Caco-2 (cell line): ENCODE measurements around the gene EMX1. TPM values are rescaled to one million over a fixed set of nuclear protein-coding genes. Genes with fewer than 3 reads are reported as not detected.

ENCODE experiments used
- BruUV-seq: library from RNA; stranded (reverse); fragments of 400-500 nt; replicated peaks from 2 replicates; lab custom pipeline; 2021; lab: Mats Ljungman, UMichigan
- CTCF ChIA-PET: fragments of 300-600 bp; sonication (Branson Sonifier 250); formaldehyde crosslinking; loops from one replicate; lab custom pipeline; 2022; ENCODE audit warnings: antibody characterized with exemption; lab: Charles Lee
- POLR2A ChIA-PET: fragments of 300-600 bp; sonication (Branson Sonifier 250); formaldehyde crosslinking; loops from one replicate; lab custom pipeline; 2022; ENCODE audit warnings: antibody characterized with exemption; lab: Charles Lee
- DNase-seq, 2 experiments: peaks; one replicate each; pipeline versions ENCODE4 v3.0.0 to v3.0.0-alpha.2; 2020 to 2022
- H3K27me3 ChIP-seq: replicated peaks from 2 replicates; pipeline ENCODE4 v1.6.0; 2011; ENCODE audit warnings: low read length; ENCODE audit not compliant: control insufficient read depth, insufficient read depth
- H3K36me3 ChIP-seq: 2 replicates; pipeline ENCODE4 v1.5.1; 2011; ENCODE audit warnings: low read length; ENCODE audit not compliant: control insufficient read depth, insufficient read depth
- H3K4me1 ChIP-seq: fragments of 250-450 bp; sonication (Bioruptor Pico); 2 replicates; pipeline ENCODE4 v1.5.1; 2020; ENCODE audit warnings: mild to moderate bottlenecking
- H3K4me3 ChIP-seq: 2 replicates; pipeline ENCODE4 v1.5.1; 2011; ENCODE audit warnings: low read depth, mild to moderate bottlenecking, control low read depth, low read length
- H3K9me3 ChIP-seq: fragments of 250-450 bp; sonication (Bioruptor Pico); 2 replicates; pipeline ENCODE4 v1.5.1; 2020; ENCODE audit warnings: mild to moderate bottlenecking, moderate library complexity
- H3K27ac Mint-ChIP-seq: one replicate; pipeline ENCODE4 v1.8.0; 2022; ENCODE audit warnings: mixed read lengths; ENCODE audit not compliant: unreplicated experiment
- H3K27me3 Mint-ChIP-seq: one replicate; pipeline ENCODE4 v1.8.0; 2022; ENCODE audit warnings: mixed read lengths; ENCODE audit not compliant: insufficient read depth, unreplicated experiment
- H3K36me3 Mint-ChIP-seq: one replicate; pipeline ENCODE4 v1.8.0; 2022; ENCODE audit warnings: mild to moderate bottlenecking, mixed read lengths; ENCODE audit not compliant: insufficient read depth, unreplicated experiment
- H3K4me1 Mint-ChIP-seq: one replicate; pipeline ENCODE4 v1.8.0; 2022; ENCODE audit warnings: low read depth, mixed read lengths; ENCODE audit not compliant: unreplicated experiment
- H3K4me3 Mint-ChIP-seq: one replicate; pipeline ENCODE4 v1.8.0; 2022; ENCODE audit warnings: mild to moderate bottlenecking, moderate library complexity, mixed read lengths; ENCODE audit not compliant: unreplicated experiment
- H3K9me3 Mint-ChIP-seq: one replicate; pipeline ENCODE4 v1.8.0; 2022; ENCODE audit warnings: mixed read lengths; ENCODE audit not compliant: unreplicated experiment
- intact Hi-C: fragments of 100-400 bp; cut with micrococcal nuclease; formaldehyde crosslinking; loops from one replicate; pipeline ENCODE4 v1.10.0; 2022; ENCODE audit not compliant: unreplicated experiment
- total RNA-seq: library from RNA; stranded (reverse); gene quantifications from 2 replicates; pipeline ENCODE4 v1.2.3, GENCODE V29; 2022
- TF ChIP-seq, protein P1 (sequence below), 2 experiments: fragments of 200-600 bp in 1 of 2; IDR thresholded peaks; 1 replicate in 1 of 2; 2 replicates in 1 of 2; pipeline versions ENCODE4 v1.5.1 to v1.8.0; 2011 to 2022; ENCODE audit warnings: antibody characterized with exemption in 1 of 2, control low read depth in 1 of 2, inconsistent platforms in 1 of 2, low read depth in 1 of 2, low read length in 1 of 2, mild to moderate bottlenecking in 1 of 2, moderate library complexity in 1 of 2; ENCODE audit not compliant: insufficient read depth in 1 of 2, severe bottlenecking in 1 of 2, unreplicated experiment in 1 of 2

The EMX1 gene
- total RNA-seq, 1 experiment from 2014 or later = 3.6 TPM

DNA sequence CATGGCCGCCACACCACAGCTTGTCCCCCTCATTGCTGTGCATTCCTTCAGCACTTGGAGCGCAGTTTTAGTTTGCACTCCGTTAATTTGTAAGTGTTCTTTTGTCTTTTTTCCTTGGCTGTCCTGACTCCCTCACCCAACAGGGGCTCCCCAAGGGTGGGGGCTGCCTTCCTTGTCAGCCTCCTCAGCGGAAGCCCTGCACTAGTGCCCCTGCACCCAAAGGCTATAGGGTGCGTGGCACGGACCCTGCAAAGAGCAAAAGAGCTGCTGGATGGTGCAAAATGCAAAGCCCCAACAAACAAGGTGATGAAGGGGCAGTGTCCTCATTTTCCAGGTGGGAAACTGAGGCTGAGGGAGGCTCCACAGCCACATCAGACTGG lies 46.8 kb downstream of the EMX1 start:
- H3K27me3 ChIP-seq = no peaks in the 10 kb centered on the region
- TF ChIP-seq, protein P1, sequence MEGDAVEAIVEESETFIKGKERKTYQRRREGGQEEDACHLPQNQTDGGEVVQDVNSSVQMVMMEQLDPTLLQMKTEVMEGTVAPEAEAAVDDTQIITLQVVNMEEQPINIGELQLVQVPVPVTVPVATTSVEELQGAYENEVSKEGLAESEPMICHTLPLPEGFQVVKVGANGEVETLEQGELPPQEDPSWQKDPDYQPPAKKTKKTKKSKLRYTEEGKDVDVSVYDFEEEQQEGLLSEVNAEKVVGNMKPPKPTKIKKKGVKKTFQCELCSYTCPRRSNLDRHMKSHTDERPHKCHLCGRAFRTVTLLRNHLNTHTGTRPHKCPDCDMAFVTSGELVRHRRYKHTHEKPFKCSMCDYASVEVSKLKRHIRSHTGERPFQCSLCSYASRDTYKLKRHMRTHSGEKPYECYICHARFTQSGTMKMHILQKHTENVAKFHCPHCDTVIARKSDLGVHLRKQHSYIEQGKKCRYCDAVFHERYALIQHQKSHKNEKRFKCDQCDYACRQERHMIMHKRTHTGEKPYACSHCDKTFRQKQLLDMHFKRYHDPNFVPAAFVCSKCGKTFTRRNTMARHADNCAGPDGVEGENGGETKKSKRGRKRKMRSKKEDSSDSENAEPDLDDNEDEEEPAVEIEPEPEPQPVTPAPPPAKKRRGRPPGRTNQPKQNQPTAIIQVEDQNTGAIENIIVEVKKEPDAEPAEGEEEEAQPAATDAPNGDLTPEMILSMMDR (IDR thresholded peaks at IDR 0.05; ENCODE audit: insufficient read depth in 1 of 2, low read depth in 1 of 2, low read length in 1 of 2, severe bottlenecking in 1 of 2, unreplicated experiment in 1 of 2) = no peak
- no TSS peak for BruUV-seq
- no peak for DNase-seq
- Mint-ChIP-seq H3K4me3 (no peak overlapping the region), H3K27me3 (no peaks in the 10 kb centered on the region), H3K9me3 (no peaks in the 10 kb centered on the region), H3K27ac (no peak overlapping the region), H3K36me3 (no peaks in the 10 kb centered on the region), H3K4me1 (no peaks in the 10 kb centered on the region)
- POLR2A ChIA-PET = no interaction called here
- intact Hi-C loops = no loop called here
- no peaks in the 10 kb centered on the region for H3K36me3 ChIP-seq
- H3K4me1 ChIP-seq = no peaks in the 10 kb centered on the region
- CTCF ChIA-PET = no interaction called here
- no peaks in the 10 kb centered on the region for H3K9me3 ChIP-seq
- no peak overlapping the region for H3K4me3 ChIP-seq

DNA sequence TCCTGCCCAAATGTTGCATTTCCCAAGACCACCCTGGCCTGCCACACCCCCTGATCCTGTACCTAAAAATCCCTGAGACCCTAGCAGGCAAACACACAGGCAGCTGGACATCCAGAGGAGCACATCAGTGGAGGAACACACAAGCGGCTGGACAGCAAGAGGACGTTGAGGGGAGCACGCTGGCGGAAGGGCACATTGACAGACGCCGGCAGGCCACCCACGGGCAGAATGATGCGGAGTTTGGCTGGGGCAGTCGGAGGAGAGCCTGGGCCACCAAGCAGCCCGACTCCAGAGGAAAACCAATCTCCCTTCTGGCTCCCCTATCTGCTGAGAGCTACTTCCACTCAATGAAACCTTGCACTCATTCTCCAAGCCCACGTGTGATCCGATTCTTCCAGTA lies 47.7 kb downstream of the EMX1 start:
- no peak overlapping the region for H3K27ac Mint-ChIP-seq
- Histone ChIP-seq H3K4me1 (no peaks in the 10 kb centered on the region), H3K36me3 (no peaks in the 10 kb centered on the region), H3K4me3 (no peak overlapping the region), H3K27me3 (no peaks in the 10 kb centered on the region), H3K9me3 (no peaks in the 10 kb centered on the region)
- CTCF ChIA-PET = interaction anchor here (1.3 kb wide), 1 partner anchor 72 kb away, joined by 5 read pairs; no protein-coding TSS in a partner anchor
- H3K9me3 Mint-ChIP-seq = no peaks in the 10 kb centered on the region
- intact Hi-C loops = no loop called here
- no TSS peak for BruUV-seq
- H3K4me1 Mint-ChIP-seq = no peaks in the 10 kb centered on the region
- H3K36me3 Mint-ChIP-seq = no peaks in the 10 kb centered on the region
- DNase-seq = no peak
- no peak overlapping the region for H3K4me3 Mint-ChIP-seq
- TF ChIP-seq, protein P1 (IDR thresholded peaks at IDR 0.05; ENCODE audit: insufficient read depth in 1 of 2, low read depth in 1 of 2, low read length in 1 of 2, severe bottlenecking in 1 of 2, unreplicated experiment in 1 of 2) = no peak
- POLR2A ChIA-PET = no interaction called here
- no peaks in the 10 kb centered on the region for H3K27me3 Mint-ChIP-seq

DNA sequence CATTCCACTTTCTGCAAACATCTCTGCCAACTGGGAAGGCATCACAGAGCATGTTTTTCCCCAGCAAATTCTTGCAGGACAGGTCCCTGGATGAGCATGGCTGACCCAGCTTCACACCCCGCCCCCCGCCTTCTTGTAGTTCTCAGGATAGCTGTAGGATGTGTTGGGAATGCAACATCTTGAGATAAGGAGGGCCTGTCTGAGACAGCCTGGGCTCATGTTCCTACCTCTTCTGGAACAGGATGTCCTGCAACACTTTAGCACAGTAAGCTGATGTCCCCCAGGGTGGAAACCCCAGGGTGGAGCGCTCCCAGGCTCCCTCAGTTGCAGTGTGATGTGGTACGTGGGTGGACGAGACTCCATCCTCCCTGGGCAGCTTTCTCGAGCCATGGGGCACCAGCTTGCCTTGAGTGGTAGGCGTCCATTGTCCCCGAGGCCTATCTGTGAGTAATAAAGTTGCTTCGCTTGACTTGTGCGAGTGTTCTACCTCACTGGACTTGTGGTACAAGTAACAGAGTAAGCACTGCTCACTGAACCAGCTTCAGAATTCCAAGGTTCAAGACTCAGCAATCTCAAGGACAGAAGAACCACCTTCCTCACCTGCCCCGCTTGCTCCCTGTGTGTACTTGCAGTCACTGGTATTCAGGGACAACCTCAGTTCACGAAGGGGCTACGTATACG lies 48.6 kb downstream of the EMX1 start:
- no peak for DNase-seq
- ChIA-PET CTCF (interaction anchor here (1.3 kb wide), 1 partner anchor 73 kb away, joined by 5 read pairs; no protein-coding TSS in a partner anchor), POLR2A (no interaction called here)
- Mint-ChIP-seq H3K4me1 (no peaks in the 10 kb centered on the region), H3K9me3 (no peaks in the 10 kb centered on the region), H3K36me3 (no peaks in the 10 kb centered on the region), H3K27ac (no peak overlapping the region), H3K4me3 (no peak overlapping the region), H3K27me3 (no peaks in the 10 kb centered on the region)
- Histone ChIP-seq H3K4me3 (no peak overlapping the region), H3K27me3 (no peaks in the 10 kb centered on the region), H3K4me1 (no peaks in the 10 kb centered on the region), H3K9me3 (no peaks in the 10 kb centered on the region), H3K36me3 (no peaks in the 10 kb centered on the region)
- no TSS peak for BruUV-seq
- intact Hi-C loops = no loop called here
- TF ChIP-seq, protein P1 (IDR thresholded peaks at IDR 0.05; ENCODE audit: insufficient read depth in 1 of 2, low read depth in 1 of 2, low read length in 1 of 2, severe bottlenecking in 1 of 2, unreplicated experiment in 1 of 2) = no peak
